Prostate gland (tissue), 2 donors: ENCODE data around the gene PRKD3.

ENCODE experiments used
- CTCF ChIP-seq, 4 experiments: fragments of 200-600 bp in 2 of 4; fragments of 450-650 bp in 2 of 4; sonication (generic) in 2 of 4; IDR thresholded peaks; 1 replicate in 3 of 4; 2 replicates in 1 of 4; pipeline ENCODE4 v1.5.1; 2016 to 2019; ENCODE audit warnings: antibody characterized with exemption in 4 of 4, mild to moderate bottlenecking in 2 of 4, moderate library complexity in 2 of 4
- POLR2A ChIP-seq: fragments of 450-650 bp; IDR thresholded peaks from one replicate; pipeline ENCODE4 v1.6.1; 2016; ENCODE audit warnings: antibody characterized with exemption, mild to moderate bottlenecking

GRCh38 chr2:37324536-37324785 is 172 bp downstream of the PRKD3 start:
- TF ChIP-seq CTCF (IDR thresholded peaks at IDR 0.05), result no peak
- TF ChIP-seq POLR2A, result peak; percentile 59
